Measurements from ENCODE around the gene RNF32.

Gene RNF32

DNA sequence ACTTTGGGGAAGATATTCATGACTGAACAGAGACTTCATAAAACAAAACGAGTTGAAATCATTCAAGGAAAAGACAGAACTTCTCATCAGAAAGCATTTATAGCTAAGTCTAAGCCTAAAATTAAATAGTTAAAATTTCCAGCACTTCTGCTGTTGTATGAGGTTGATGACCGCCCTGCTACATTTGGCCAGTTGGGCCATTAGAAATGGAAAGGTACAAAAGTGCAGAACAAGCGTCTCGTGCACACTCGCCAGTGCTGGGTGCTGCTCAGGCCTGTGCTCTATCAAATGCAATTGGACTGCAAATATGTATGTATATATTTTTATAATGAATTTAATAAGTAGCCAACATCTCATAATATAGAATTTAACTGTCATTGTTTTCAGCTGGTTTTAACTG lies 34.4 kb upstream of the RNF32 start:
- Histone ChIP-seq H3K79me2 (ENCODE audit: insufficient read depth, low read length) (no peaks in the 10 kb centered on the region), H4K20me1 (ENCODE audit: insufficient read depth, low read length) (no peaks in the 10 kb centered on the region), H2AFZ (ENCODE audit: low read length) (no peak overlapping the region), H3K27ac (ENCODE audit: low read depth, low read length, poor library complexity, severe bottlenecking) (no peak overlapping the region), H3F3A (ENCODE audit: insufficient read depth, low read length) (no peaks in the 10 kb centered on the region), H3K4me2 (ENCODE audit: low read length) (no peak overlapping the region), H3K9me2 (ENCODE audit: low read depth, low read length) (no peaks in the 10 kb centered on the region), H3K36me3 (ENCODE audit: insufficient read depth, low read length) (no peaks in the 10 kb centered on the region), H3K4me3 (ENCODE audit: low read depth, low read length, poor library complexity, severe bottlenecking) (no peak overlapping the region), H3K27me3 (ENCODE audit: insufficient read depth, low read length) (peaks cover 9% of the 10 kb centered on the region; the same call in 1 of the 2 replicates), H3K9ac (ENCODE audit: low read length) (no peak overlapping the region), H3K4me1 (ENCODE audit: insufficient read depth, low read length, severe bottlenecking) (no peaks in the 10 kb centered on the region), H3K9me3 (ENCODE audit: low read length) (no peaks in the 10 kb centered on the region)
- TF ChIP-seq, protein P1, sequence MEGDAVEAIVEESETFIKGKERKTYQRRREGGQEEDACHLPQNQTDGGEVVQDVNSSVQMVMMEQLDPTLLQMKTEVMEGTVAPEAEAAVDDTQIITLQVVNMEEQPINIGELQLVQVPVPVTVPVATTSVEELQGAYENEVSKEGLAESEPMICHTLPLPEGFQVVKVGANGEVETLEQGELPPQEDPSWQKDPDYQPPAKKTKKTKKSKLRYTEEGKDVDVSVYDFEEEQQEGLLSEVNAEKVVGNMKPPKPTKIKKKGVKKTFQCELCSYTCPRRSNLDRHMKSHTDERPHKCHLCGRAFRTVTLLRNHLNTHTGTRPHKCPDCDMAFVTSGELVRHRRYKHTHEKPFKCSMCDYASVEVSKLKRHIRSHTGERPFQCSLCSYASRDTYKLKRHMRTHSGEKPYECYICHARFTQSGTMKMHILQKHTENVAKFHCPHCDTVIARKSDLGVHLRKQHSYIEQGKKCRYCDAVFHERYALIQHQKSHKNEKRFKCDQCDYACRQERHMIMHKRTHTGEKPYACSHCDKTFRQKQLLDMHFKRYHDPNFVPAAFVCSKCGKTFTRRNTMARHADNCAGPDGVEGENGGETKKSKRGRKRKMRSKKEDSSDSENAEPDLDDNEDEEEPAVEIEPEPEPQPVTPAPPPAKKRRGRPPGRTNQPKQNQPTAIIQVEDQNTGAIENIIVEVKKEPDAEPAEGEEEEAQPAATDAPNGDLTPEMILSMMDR (IDR thresholded peaks at IDR 0.05; ENCODE audit: low read length): no peak
- TF ChIP-seq EZH2 (IDR thresholded peaks at IDR 0.05; ENCODE audit: borderline replicate concordance, low read length): no peak

DNA sequence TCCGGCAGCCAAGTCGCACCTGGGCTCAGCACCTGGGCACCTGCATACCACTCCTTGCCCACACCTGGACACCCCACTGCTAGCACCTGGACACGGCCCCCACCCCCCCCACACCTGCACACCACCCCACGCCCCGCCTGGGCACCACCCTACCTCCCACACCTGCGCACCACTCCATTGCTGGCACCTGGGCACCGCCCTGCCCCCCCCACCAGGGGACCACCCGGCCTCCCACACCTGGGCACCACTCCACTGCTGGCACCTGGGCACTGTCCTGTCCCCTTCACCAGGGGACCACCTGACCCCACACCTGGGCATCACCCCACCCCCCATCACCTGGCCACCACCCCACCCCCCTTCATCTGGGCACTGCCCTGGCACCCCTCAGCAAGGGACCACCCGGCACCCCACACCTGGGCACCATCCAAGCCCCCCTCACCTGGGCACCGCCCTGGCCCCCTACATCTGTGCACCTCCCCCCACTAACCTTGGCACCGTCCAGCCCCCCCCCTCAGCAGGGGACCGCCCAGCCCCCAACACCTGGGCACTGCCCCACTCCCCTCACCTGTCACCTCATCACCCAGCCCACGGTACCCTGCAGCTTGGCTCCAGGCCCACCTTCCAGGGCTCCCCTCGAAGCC lies 33.8 kb upstream of the RNF32 start:
- no peaks in the 10 kb centered on the region for H3K9me2 ChIP-seq (ENCODE audit: low read depth, low read length)
- no peaks in the 10 kb centered on the region for H3K4me1 ChIP-seq (ENCODE audit: insufficient read depth, low read length, severe bottlenecking)
- H3K4me2 ChIP-seq (ENCODE audit: low read length): no peak overlapping the region
- peaks cover 9% of the 10 kb centered on the region; the same call in 1 of the 2 replicates for H3K27me3 ChIP-seq (ENCODE audit: insufficient read depth, low read length)
- H3K4me3 ChIP-seq (ENCODE audit: low read depth, low read length, poor library complexity, severe bottlenecking): no peak overlapping the region
- no peak overlapping the region for H3K9ac ChIP-seq (ENCODE audit: low read length)
- no peaks in the 10 kb centered on the region for H3K79me2 ChIP-seq (ENCODE audit: insufficient read depth, low read length)
- no peaks in the 10 kb centered on the region for H4K20me1 ChIP-seq (ENCODE audit: insufficient read depth, low read length)
- no peak overlapping the region for H3K27ac ChIP-seq (ENCODE audit: low read depth, low read length, poor library complexity, severe bottlenecking)
- TF ChIP-seq EZH2 (IDR thresholded peaks at IDR 0.05; ENCODE audit: borderline replicate concordance, low read length): no peak
- TF ChIP-seq, protein P1 (IDR thresholded peaks at IDR 0.05; ENCODE audit: low read length): no peak
- no peaks in the 10 kb centered on the region for H3F3A ChIP-seq (ENCODE audit: insufficient read depth, low read length)
- H3K9me3 ChIP-seq (ENCODE audit: low read length): no peaks in the 10 kb centered on the region
- H3K36me3 ChIP-seq (ENCODE audit: insufficient read depth, low read length): no peaks in the 10 kb centered on the region
- H2AFZ ChIP-seq (ENCODE audit: low read length): no peak overlapping the region

DNA sequence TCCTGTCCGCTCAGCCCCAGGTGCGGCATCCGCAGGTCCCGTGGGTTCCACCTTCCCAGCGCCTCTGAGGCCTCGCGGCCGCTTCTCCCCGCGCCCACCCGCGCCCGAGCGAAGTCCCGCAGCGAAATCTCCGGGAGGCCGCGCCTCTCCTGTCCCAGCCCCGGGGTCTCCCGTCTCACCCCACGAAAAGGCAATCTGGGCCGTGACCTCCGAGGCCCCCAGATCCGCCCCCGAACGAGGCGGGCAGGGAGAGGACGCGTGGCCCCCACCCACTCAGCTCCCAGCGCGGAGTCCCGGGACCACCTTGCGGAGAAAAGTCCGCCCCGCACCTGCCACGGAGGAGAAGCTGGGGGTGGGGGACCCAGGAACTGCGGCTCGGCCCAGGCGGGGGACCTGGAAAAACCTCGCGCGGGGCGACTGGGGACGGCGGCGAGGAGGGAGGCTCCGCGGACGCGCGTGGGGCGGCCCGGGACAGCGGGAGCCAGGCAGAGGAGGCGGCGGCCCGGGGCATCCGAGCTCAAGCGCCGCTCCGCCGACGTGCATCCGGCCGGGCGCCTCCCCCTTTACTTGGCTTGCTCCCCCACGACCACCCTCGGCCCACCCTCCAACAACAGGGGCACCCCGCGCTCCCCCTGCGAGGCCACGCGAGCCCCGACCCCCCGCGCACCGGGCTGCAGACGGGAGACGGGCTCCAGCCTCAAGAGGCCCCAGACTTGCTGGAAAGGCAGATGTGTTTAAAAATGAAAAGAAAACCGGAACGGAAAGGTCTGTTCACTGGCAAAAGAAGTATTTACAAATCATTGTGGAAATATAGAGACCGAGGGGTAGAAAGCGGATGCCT lies 33.0 kb upstream of the RNF32 start:
- no peaks in the 10 kb centered on the region for H3K4me1 ChIP-seq (ENCODE audit: insufficient read depth, low read length, severe bottlenecking)
- H3K9me3 ChIP-seq (ENCODE audit: low read length): no peaks in the 10 kb centered on the region
- H3K36me3 ChIP-seq (ENCODE audit: insufficient read depth, low read length): no peaks in the 10 kb centered on the region
- no peak overlapping the region for H3K4me3 ChIP-seq (ENCODE audit: low read depth, low read length, poor library complexity, severe bottlenecking)
- H3F3A ChIP-seq (ENCODE audit: insufficient read depth, low read length): no peaks in the 10 kb centered on the region
- no peaks in the 10 kb centered on the region for H3K9me2 ChIP-seq (ENCODE audit: low read depth, low read length)
- no peak overlapping the region for H3K4me2 ChIP-seq (ENCODE audit: low read length)
- H3K79me2 ChIP-seq (ENCODE audit: insufficient read depth, low read length): no peaks in the 10 kb centered on the region
- H3K27ac ChIP-seq (ENCODE audit: low read depth, low read length, poor library complexity, severe bottlenecking): no peak overlapping the region
- no peak for TF ChIP-seq EZH2 (IDR thresholded peaks at IDR 0.05; ENCODE audit: borderline replicate concordance, low read length)
- TF ChIP-seq, protein P1 (IDR thresholded peaks at IDR 0.05; ENCODE audit: low read length): no peak
- H3K9ac ChIP-seq (ENCODE audit: low read length): no peak overlapping the region
- H4K20me1 ChIP-seq (ENCODE audit: insufficient read depth, low read length): no peaks in the 10 kb centered on the region
- H2AFZ ChIP-seq (ENCODE audit: low read length): no peak overlapping the region
- peaks cover 9% of the 10 kb centered on the region; the same call in 1 of the 2 replicates for H3K27me3 ChIP-seq (ENCODE audit: insufficient read depth, low read length)
